Loucy (cell line): ENCODE data around the gene CISD2.

Experiments used
- CTCF ChIP-seq: fragments of 200-600 bp; sonication (generic); conservative IDR thresholded peaks from 2 replicates; pipeline ENCODE4 v1.5.1; 2014; ENCODE audit warnings: mild to moderate bottlenecking, antibody characterized with exemption, low read length
- EZH2phosphoT487 ChIP-seq: fragments of 200-600 bp; IDR thresholded peaks from 2 replicates; pipeline ENCODE4 v1.6.1; 2018; ENCODE audit warnings: antibody characterized with exemption, mild to moderate bottlenecking, moderate library complexity, borderline replicate concordance

- TF ChIP-seq EZH2phosphoT487 (no peak), CTCF (no peak)
Measured at GRCh38 chr4:102878901-102879300, 10.1 kb downstream of the CISD2 start.
